ENCODE measurements around the gene LYPD8.

The LYPD8 gene

GRCh38 chr1:248775441-248775840 lies 19.9 kb upstream of the LYPD8 start:
- H3K4me2 ChIP-seq (ENCODE audit: low read length), result no peak overlapping the region
- H3K9ac ChIP-seq (ENCODE audit: low read length), result no peak overlapping the region
- H3K27me3 ChIP-seq (ENCODE audit: low read depth, low read length), result peaks cover 26% of the 10 kb centered on the region
- H3K27ac ChIP-seq (ENCODE audit: low read length), result no peak overlapping the region
- no peaks in the 10 kb centered on the region for H3K36me3 ChIP-seq (replicated peaks; ENCODE audit: low read depth, low read length)
- no peaks in the 10 kb centered on the region for H3K9me3 ChIP-seq (ENCODE audit: insufficient read depth, low read length)
- no peak overlapping the region for H3K4me3 ChIP-seq (ENCODE audit: low read length)
- H2AFZ ChIP-seq (ENCODE audit: low read depth, low read length), result no peak overlapping the region
- no peaks in the 10 kb centered on the region for H3K79me2 ChIP-seq (ENCODE audit: low read length)
- TF ChIP-seq EZH2phosphoT487 (IDR thresholded peaks at IDR 0.05; ENCODE audit: low read depth) (no peak), CTCF (IDR thresholded peaks at IDR 0.05; ENCODE audit: low read depth, low read length) (no peak)
- no peaks in the 10 kb centered on the region for H4K20me1 ChIP-seq (ENCODE audit: insufficient read depth, low read length)
- no peaks in the 10 kb centered on the region for H3K4me1 ChIP-seq (ENCODE audit: low read length)

GRCh38 chr1:248759644-248760043 lies 4.1 kb upstream of the LYPD8 start:
- TF ChIP-seq EZH2phosphoT487 (IDR thresholded peaks at IDR 0.05; ENCODE audit: low read depth), result no peak
- no peak for TF ChIP-seq CTCF (IDR thresholded peaks at IDR 0.05; ENCODE audit: low read depth, low read length)
- Histone ChIP-seq H3K9me3 (ENCODE audit: insufficient read depth, low read length) (no peaks in the 10 kb centered on the region), H2AFZ (ENCODE audit: low read depth, low read length) (no peak overlapping the region), H4K20me1 (ENCODE audit: insufficient read depth, low read length) (no peaks in the 10 kb centered on the region), H3K4me3 (ENCODE audit: low read length) (no peak overlapping the region), H3K27me3 (ENCODE audit: low read depth, low read length) (no peaks in the 10 kb centered on the region), H3K36me3 (replicated peaks; ENCODE audit: low read depth, low read length) (no peaks in the 10 kb centered on the region), H3K4me2 (ENCODE audit: low read length) (no peak overlapping the region), H3K4me1 (ENCODE audit: low read length) (no peaks in the 10 kb centered on the region), H3K79me2 (ENCODE audit: low read length) (no peaks in the 10 kb centered on the region), H3K9ac (ENCODE audit: low read length) (no peak overlapping the region), H3K27ac (ENCODE audit: low read length) (no peak overlapping the region)

DNA sequence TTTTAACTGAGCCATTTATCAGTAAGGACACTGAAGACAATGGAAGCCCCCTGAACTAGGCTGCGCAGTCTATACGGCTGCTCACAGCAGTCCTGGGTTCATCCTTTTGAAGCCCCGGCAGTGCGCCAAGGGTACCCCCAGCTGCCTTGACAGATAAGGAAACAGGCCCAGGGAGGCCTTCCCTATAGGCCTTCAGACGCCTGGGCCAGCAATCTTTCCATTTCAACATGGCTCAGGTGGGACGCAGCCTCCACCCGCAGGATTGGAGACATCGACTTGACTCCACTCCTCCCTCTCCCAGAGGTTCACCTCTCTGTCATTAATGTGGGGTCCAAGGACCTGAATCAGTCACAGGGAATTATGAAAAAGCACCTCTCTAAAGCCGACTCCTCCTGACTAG lies 2.8 kb upstream of the LYPD8 start:
- Histone ChIP-seq H3K27ac (ENCODE audit: low read length) (no peak overlapping the region), H3K36me3 (replicated peaks; ENCODE audit: low read depth, low read length) (no peaks in the 10 kb centered on the region), H3K9ac (ENCODE audit: low read length) (no peak overlapping the region), H3K79me2 (ENCODE audit: low read length) (no peaks in the 10 kb centered on the region), H3K4me2 (ENCODE audit: low read length) (no peak overlapping the region), H3K4me3 (ENCODE audit: low read length) (no peak overlapping the region), H2AFZ (ENCODE audit: low read depth, low read length) (no peak overlapping the region), H3K9me3 (ENCODE audit: insufficient read depth, low read length) (no peaks in the 10 kb centered on the region; the same call in 1 of the 2 replicates), H4K20me1 (ENCODE audit: insufficient read depth, low read length) (no peaks in the 10 kb centered on the region), H3K4me1 (ENCODE audit: low read length) (no peaks in the 10 kb centered on the region), H3K27me3 (ENCODE audit: low read depth, low read length) (no peaks in the 10 kb centered on the region)
- TF ChIP-seq CTCF (IDR thresholded peaks at IDR 0.05; ENCODE audit: low read depth, low read length), result no peak
- no peak for TF ChIP-seq EZH2phosphoT487 (IDR thresholded peaks at IDR 0.05; ENCODE audit: low read depth)

- Histone ChIP-seq H3K9me3 (ENCODE audit: insufficient read depth, low read length) (no peaks in the 10 kb centered on the region; the same call in 1 of the 2 replicates), H3K4me2 (ENCODE audit: low read length) (no peak overlapping the region), H2AFZ (ENCODE audit: low read depth, low read length) (no peak overlapping the region), H3K9ac (ENCODE audit: low read length) (no peak overlapping the region), H3K4me1 (ENCODE audit: low read length) (no peaks in the 10 kb centered on the region), H3K27ac (ENCODE audit: low read length) (no peak overlapping the region), H3K36me3 (replicated peaks; ENCODE audit: low read depth, low read length) (no peaks in the 10 kb centered on the region), H3K27me3 (ENCODE audit: low read depth, low read length) (no peaks in the 10 kb centered on the region), H3K79me2 (ENCODE audit: low read length) (no peaks in the 10 kb centered on the region), H3K4me3 (ENCODE audit: low read length) (no peak overlapping the region), H4K20me1 (ENCODE audit: insufficient read depth, low read length) (no peaks in the 10 kb centered on the region)
- TF ChIP-seq EZH2phosphoT487 (IDR thresholded peaks at IDR 0.05; ENCODE audit: low read depth) (no peak), CTCF (IDR thresholded peaks at IDR 0.05; ENCODE audit: low read depth, low read length) (no peak)
These were observed 2.2 kb upstream of the LYPD8 start for GRCh38 chr1:248757784-248758195.
